SK-MEL-5 (cell line): Measurements from ENCODE around the gene TRAF2. TPM values are rescaled to one million over a fixed set of nuclear protein-coding genes. Genes with fewer than 3 reads are reported as not detected.

ENCODE experiments used
- DNase-seq: peaks from one replicate; pipeline ENCODE4 v3.0.0-alpha.2; 2016; ENCODE audit warnings: low read depth, low spot score
- in situ Hi-C: cut with HindIII; loops from 2 replicates; pipeline ENCODE4 v1.10.0; 2016; ENCODE audit warnings: low sequenced_read_pairs, high pct_unique_total_duplicates, low pct_unique_long_range_greater_than_20kb
- total RNA-seq: library from RNA; depleted of rRNA; stranded (reverse); fragments of >200 nt; shearing (Covaris generic); gene quantifications from 2 replicates; pipeline ENCODE4 v1.2.3, GENCODE V29; 2014

The TRAF2 gene
- total RNA-seq, 1 experiment from 2014 or later = 16.4 TPM

DNA sequence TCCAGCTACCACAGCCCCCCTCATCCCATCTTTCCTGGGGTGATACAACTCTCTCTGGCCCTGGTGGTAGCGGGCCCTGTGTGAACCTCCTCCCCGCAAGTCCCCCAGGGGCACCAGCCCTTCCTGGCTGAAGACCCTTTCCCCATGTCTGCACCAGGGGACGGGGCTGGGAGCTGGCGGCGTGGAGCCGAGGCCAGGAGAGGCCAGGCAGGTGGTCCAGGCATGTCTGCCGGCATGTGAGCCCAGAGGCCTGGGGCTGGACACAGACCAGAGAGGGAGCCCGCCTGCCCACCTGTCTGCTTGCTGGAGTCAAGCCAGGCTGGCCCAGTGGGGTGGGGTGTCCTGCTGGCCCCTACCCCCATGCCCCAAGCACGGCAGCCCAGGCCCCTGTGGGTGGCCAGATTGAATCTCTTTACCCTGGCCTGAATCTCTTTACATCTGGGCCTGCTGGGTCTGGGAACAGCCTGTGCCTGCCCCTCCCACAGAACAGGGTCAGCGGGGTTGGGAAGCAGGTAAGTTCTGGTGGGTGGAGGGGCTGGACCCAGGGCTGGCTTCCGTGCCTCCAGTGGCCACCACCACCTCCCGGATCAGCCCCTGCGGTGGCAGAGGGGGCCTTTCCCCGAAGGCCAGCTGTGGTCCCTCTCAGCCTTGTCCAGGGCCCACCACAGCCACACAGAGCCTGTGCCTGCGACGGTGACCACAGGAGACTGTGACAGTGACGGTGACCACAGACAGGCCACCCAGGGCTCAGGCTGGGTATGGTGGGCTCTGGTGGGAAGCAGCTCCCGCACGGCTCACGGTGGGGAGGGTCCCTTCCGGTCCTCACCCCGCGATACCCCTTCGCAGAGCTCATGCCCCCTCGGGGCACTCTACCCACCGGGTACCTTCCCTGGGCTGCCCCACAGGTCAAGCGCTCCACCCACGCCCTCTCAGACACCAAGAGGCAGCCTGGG is 72.9 kb downstream of the TRAF2 start:
- in situ Hi-C loops = no loop called here
- no peak for DNase-seq

DNA sequence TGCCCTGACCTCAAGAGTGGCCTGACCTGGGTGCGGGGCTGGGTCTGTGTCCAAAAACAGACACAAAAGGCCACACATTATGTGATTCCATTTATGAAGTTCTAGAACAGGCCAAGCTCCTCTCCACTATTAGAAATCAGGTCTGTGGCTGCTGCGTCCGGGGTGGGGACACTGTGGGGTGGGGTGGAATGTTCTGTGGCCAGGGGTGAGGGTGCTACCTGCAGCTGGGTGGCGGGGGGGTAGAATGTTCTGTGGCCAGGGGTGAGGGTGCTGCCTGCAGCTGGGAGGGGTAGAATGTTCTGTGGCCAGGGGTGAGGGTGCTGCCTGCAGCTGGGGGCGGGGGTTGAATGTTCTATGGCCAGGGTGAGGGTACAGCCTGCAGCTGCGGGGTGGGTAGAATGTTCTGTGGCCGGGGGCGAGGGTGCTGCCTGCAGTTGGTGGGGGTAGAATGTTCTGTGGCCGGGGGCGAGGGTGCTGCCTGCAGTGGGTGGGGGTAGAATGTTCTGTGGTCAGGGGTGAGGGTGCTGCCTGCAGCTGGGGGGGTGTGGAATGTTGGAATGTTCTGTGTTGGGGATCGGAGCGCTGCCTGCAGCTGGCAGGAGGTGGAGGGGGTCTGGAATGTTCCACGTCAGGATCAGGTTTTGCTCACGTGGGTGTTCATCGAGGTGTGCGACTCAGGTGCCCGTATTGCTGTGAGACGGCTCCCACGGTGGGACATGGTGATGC is 74.1 kb downstream of the TRAF2 start:
- DNase-seq = no peak
- in situ Hi-C loops = no loop called here

DNA sequence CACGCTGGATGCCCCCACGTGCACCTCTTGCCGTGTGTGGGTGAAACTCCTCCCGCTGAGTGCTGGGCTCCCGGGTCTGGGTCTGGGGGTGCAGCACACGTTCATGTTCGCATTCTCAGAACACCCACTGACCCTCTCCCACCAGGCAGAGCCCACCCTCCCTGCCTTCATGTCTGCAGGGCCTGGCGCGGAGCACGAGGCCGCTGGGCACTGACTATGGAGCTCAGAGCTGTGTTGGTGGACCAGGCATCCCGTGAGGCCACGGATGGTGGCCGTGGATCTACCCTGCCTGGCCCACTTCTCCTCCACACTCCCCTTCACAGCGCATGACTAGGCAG is 74.6 kb downstream of the TRAF2 start:
- in situ Hi-C loops = no loop called here

DNA sequence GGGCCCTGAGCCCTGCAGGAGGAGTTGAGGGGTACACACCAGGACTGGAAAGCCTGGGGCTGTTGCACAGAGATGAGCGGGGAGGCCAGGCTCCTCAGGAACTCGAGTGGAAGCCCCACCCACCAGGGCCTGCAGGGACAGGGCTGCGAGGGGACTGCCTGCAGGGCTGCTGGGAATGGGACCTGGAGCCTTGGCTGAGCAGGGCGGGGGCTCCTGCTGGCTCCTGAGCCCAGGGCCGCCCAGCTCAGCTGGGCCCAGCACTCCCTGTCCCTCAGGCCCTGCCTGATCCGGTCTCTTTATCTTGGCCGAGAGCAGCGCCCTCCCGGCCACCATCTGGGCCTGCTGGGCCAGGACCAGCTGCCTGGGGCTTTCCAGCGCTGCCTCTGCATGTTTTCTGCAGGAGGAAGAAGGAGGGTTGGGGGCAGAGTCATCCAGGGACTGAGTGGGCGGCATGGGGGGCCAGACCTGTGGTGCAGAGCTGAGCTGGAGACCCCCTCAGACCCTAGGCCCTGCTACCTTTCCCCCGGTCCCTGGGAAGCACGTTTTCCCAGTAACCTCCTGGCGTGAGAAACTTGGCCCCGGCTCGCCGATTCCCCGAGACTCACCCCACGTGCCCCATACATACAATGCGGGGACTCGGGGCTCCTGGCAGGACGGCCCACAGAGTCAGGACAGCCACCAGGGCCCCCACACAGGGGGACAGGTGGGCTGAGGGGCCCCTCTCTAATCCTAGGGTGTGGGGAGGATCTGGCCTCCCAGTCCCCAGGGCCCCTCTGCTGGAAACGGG is 75.2 kb downstream of the TRAF2 start:
- DNase-seq = no peak
- in situ Hi-C loops = no loop called here

More for the DNA sequence above, 74.6 kb downstream of the TRAF2 start:
- DNase-seq = no peak

DNA sequence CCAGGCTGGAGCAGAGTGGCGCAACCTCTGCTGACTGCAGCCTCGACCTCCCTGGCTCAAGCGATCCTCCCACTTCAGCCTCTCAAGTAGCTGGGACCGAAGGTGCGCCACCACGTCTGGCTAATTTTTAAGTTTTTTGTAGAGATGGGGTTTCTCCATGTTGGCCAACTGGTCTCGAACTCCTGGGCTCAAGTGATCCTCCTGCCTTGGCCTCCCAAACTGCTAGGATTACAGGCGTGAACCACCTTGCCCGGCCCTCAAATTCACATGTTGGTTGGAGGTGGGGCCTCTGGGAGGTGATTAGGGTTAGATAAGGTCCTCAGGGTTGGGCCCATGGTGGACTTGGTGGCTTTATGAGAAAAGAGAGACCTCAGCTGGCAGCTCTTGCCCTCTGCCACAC is 75.8 kb downstream of the TRAF2 start:
- in situ Hi-C loops = no loop called here

DNA sequence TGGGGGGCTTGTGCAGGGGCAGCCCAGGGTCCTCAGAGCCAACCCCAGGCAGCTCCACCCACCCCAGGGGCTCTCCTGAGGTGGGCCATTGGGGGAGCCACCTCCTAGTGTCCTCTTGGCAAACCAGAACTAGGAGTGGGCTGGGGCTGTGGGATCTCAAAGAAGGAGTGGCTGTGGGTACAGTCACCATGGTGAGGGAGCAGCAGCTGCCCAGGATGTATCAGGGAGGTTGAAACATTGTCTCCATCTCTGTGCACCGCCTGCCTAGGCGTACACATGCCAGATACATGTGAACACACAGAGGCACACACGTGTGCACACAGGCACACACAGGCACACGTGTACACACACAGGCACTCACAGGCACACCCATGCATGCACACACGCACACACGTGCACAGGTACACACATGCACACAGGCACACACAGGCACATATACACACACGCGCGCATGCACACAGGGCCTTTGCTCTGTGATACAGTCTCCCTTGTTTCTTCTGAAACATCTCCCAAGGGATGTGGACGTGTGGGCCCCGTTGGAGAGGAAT is 76.5 kb downstream of the TRAF2 start:
- in situ Hi-C loops = no loop called here

More for the DNA sequence above, 75.8 kb downstream of the TRAF2 start:
- DNase-seq = no peak

DNA sequence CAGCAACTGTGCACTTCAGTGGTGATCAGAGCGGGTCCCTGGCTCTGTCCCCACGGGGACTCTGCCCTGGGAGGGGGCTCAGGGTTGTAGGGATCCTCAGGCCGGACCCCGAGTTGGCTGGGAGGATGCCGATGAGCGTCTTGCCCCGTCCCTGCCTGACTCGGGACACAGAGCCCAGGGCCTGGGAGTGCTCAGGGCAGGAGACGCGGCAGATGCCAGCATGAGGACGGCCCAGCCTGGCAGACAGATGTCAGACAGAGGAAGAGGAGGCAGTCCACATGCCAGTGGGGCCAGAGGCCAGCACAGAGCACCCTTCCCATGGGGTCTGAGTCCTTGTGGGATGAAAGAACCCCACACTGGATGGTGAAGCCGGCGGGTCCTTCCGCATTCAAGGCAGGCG is 77.0 kb downstream of the TRAF2 start:
- in situ Hi-C loops = no loop called here
- DNase-seq = no peak

More for the DNA sequence above, 76.5 kb downstream of the TRAF2 start:
- no peak for DNase-seq

DNA sequence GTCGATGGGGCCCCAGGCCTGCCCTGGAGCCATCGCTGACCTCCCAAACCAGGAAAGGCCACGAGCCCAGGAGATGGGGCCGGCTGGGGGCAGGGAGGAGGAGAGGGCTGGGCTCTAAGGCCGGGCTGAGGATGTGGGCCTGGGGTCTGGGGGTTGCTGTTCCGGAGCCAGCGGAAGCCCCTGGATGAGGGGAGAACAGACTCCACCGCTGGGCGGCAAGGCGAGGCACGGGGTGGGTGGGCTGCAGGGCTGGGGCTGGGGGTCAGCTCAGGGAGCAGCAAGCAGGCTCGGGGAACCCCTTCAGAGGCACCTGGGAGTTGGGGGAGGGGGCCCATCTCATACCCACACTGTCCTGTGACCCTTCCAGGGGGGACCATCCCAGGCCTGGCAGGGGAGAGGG is 77.4 kb downstream of the TRAF2 start:
- in situ Hi-C loops = no loop called here
- no peak for DNase-seq

DNA sequence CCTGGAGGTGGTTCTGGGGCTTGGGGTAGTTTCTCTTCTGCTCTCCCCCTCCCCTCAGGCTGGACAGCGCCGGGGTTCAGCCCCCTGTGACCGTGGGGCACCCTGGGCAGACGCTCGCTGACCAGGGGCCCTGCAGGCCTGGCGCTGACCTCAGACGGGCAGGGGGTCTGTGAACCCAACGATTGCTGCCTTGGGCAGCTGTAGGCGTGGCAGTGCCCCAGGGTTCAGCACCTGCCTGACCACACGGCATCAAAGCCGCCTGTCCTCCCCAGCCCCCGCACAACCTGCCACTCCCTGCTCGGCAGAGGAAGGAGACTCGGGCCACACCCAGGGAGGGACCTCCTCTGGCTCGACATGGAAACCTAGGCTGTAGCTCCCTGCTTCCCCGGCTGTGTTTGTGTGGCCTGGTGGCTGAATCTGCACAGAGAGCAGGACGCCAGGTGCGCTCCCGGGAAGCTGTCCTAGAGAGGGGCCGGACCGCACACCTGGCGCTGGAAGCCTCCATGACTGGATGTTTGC is 77.9 kb downstream of the TRAF2 start:
- in situ Hi-C loops = no loop called here
- no peak for DNase-seq

DNA sequence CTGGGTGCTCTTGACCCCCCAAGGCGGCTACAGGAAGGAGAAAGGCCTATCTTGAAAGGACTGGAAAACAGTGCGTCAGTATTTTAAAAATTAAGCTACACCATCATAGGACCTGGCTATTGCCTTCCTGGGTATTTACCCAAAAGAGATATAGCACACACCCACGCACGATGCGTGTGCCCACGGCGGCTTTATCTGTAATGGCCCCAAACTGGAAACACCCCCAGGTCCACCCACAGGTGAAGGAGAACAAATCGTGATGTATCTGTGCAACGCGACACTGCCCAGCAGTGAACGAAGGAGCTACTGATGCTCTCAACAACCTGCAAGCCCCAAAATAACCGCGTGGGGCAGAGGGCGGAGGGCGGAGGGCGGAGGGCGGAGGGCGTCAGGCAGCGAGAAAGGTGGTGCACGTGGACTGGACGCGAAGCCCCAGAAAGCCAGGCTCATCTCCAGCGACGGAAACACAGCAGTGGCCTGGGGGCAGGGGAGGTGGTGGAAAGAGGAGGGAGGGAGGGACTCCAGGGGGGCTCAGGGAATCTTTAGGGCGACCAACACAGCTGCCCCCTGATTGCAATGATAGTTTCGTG is 78.6 kb downstream of the TRAF2 start:
- in situ Hi-C loops = no loop called here

DNA sequence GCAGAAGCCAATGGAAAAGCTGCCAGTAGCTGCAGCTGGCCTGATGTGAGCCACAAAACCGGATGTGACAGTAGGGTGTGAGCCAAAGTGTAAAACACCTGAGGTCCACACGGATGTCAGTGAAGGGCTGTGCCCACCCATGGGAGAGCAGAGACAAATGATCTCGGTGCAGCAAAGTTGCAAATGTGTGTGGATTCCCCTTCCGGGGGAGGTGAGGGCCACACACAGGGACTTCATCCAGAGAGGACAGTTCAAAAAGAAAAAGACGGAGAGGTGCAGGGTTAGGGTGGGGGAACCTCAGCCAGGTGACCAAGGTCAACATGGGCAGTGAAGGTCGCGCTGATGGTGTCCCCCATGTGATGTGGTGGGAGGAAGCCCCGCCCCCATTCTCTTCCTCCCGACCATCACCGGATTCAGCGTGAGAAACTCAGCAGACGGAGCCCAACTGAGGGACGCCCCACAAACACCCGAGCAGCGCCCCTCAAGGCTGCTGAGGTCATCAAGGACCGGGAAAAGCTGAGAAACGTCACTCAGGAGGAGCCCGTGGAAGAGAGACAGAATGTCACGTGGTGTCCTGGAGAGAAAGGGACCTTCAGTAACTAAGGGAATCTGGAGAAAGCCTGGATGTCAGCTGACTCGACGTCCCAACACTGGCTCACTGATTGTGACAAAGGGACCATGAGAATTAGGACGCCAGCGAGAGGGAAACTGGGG is 79.6 kb downstream of the TRAF2 start:
- in situ Hi-C loops = no loop called here
- peak; percentile 78 for DNase-seq

More for the DNA sequence above, 78.6 kb downstream of the TRAF2 start:
- DNase-seq = no peak

DNA sequence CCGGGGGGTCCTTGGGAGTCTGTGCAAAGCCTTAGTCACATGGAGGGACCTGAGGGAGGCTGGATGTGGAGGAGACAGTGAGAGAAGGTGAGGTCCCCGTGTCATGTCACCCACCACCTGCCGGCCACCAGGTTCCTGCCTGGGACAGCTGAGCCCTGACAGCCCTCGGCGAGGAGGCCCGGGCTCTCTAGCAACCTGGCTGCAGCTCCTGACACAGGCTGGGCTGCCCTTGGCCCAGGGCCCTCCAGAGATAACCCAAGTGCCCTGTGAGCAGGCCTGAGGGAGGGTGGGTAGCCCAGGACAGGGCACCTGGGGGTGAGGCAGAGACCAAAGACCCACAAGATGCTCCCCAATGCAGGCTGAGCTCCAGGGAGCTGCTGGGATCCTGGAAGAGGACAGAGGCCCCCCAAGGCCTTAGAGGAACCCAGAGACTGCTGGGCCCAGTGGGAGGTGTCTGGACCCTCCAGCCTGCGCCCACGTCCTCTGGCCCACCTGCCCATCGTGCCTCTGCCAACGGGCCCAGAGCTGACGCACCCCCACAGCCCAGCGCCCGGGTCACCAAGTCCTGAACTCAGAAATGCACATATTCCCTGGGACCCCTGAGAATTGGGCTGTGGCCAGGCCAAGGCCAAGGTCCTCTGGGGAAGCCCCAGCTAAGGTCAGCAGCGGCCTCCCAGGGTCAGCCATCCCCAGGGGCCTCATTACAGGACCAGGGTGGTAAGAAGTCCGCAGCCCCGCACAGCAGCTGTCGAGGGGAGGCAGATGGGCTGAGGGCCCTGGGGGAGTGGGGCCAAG is 82.2 kb downstream of the TRAF2 start:
- in situ Hi-C loops = no loop called here
- DNase-seq = no peak

DNA sequence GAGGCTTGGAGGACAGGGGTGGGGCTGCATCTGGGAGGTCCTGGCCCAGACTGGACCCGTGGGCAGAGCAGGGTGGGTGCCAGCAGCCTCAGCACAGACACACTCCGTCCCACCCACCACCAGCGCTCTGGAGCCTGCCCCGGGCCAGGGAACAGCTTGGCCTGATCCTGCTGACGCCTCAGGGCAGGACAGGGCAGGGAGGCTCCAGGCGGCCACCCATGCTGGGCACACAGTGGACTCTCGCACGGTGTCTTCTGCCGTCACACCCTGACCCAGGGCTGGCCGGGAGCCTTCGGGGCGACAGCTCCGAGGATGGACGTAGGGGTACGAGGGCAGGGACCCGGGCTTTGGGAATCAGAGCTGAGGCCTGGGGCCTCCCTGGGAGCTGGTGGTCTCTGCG is 82.8 kb downstream of the TRAF2 start:
- in situ Hi-C loops = no loop called here
- DNase-seq = no peak

DNA sequence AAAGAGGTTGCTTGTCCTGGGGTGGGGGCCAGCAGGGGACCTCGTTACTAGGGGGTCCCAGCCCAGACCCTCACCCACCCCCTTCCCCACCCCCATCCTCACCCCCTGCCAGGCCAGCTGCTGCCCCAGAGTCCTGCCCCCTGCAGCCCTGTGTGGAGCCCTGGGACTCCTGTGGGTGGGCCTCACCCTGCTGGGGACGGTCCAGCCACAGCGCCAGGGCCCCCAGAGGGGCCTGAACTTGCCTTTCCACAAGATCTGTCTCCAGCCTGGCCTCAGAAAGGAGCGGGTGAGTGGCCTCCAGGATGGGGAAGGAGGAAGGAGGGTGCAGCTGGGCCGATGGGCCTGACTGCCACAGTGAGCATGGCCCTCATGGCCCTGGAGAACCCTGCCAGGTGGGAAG is 83.5 kb downstream of the TRAF2 start:
- no peak for DNase-seq
- in situ Hi-C loops = no loop called here

DNA sequence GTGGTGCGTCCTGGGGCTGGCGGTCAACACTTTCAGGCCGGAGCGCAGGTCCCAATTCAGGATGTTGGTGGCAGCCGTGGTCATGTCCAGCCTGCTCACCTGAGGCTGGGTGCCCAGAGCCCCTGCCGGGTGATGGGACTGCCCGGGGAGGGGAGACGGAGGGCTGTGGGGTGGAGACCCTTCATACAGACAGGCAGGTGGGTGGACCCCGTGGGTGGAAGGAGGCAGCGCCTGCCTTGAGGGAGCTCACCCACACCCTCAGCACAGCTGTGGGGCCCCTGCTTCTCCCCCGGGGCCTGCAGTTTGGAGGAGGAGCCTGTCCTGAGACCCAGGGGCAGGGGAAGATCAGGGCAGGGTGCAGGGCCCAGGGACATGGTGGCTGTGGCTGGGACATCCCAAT is 84.0 kb downstream of the TRAF2 start:
- in situ Hi-C loops = no loop called here
- no peak for DNase-seq

DNA sequence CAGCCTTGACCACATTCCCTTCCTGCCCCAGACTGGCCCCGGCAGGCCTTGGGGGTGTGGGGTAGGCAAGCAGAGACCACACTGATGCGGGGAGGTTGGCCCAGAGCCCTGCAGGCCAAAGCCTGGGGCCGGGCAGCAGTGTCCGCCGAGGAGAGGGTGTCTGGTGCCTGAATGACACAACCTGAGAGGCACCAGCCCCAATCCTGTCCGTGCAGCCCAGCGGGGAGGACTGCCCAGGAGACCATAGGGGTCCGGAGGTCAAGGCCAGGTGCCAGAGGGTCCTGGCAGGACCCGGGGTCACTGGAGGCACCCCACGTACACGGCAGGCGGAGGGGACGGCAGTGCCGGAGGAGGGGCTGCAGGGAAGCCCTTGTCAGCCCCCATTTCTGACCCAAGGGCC is 85.4 kb downstream of the TRAF2 start:
- no peak for DNase-seq

More for the DNA sequence above, 85.4 kb downstream of the TRAF2 start:
- in situ Hi-C loops = no loop called here
